GM12878 (cell line): ENCODE data around the gene NUDT16. TPM values are rescaled to one million over a fixed set of nuclear protein-coding genes. Genes with fewer than 3 reads are reported as not detected.

Experiments used
- ELK1 ChIP-seq: IDR thresholded peaks from 2 replicates; pipeline ENCODE4 v1.6.1; 2012; ENCODE audit warnings: low read depth, low read length, improper control_type of control experiment
- GATAD2B ChIP-seq: fragments of 450-650 bp; conservative IDR thresholded peaks from 2 replicates; pipeline ENCODE4 v1.6.1; 2017; ENCODE audit warnings: low read depth, mild to moderate bottlenecking, moderate library complexity
- IRF3 ChIP-seq: fragments of 450-650 bp; IDR thresholded peaks from 2 replicates; pipeline ENCODE4 v1.6.1; 2014; ENCODE audit warnings: mild to moderate bottlenecking
- MXI1 ChIP-seq: fragments of 150-350 bp; IDR thresholded peaks from 2 replicates; pipeline ENCODE4 v1.6.1; 2011; ENCODE audit warnings: low read depth, mild to moderate bottlenecking, inconsistent platforms, low read length, improper control_type of control experiment
- RAD21 ChIP-seq: IDR thresholded peaks from 2 replicates; pipeline ENCODE4 v1.6.1; 2011; ENCODE audit warnings: mild to moderate bottlenecking, low read depth, low read length, moderate library complexity; ENCODE audit not compliant: insufficient read depth
- SMARCA5 ChIP-seq: fragments of 450-650 bp; IDR thresholded peaks from 2 replicates; pipeline ENCODE4 v1.6.1; 2017; ENCODE audit warnings: mild to moderate bottlenecking
- SRF ChIP-seq, 2 experiments: IDR thresholded peaks; 2 replicates each; pipeline ENCODE4 v1.6.1; 2011; ENCODE audit warnings: low read depth in 2 of 2, low read length in 2 of 2, mild to moderate bottlenecking in 1 of 2, moderate library complexity in 1 of 2
- WRNIP1 ChIP-seq: IDR thresholded peaks from 2 replicates; pipeline ENCODE4 v1.6.1; 2011; ENCODE audit warnings: low read depth, low read length, improper control_type of control experiment, borderline replicate concordance
- polyA plus RNA-seq, 11 experiments: library from polyadenylated mRNA; depleted of rRNA in 4 of 11; unstranded in 6 of 11; stranded (reverse) in 5 of 11; fragments of >200 nt; fragmentation: Nextera tagmentation in 4 of 11; fragmentation: Illumina TruSeq in 1 of 11; extraction: Ambion mirVana in 4 of 11; extraction: Trizol in 1 of 11; gene quantifications; 1 replicate in 1 of 11; 2 replicates in 10 of 11; pipeline versions ENCODE4 v1.2.1 to v1.2.3, GENCODE V29; 2011 to 2016; ENCODE audit warnings: inconsistent platforms in 2 of 11, missing spikeins in 2 of 11, low read depth in 1 of 11
- total RNA-seq, 4 experiments: library from RNA; depleted of rRNA in 3 of 4; stranded (reverse); fragments of >200 nt in 3 of 4; fragmentation: Illumina TruSeq in 1 of 4; extraction: Trizol in 1 of 4; gene quantifications; 2 replicates each; pipeline versions ENCODE4 v1.2.1 to v1.2.3, GENCODE V29; 2013 to 2021
- TF ChIP-seq, protein P1 (sequence below): fragments of 450-650 bp; conservative IDR thresholded peaks from 2 replicates; pipeline ENCODE4 v1.6.1; 2017; ENCODE audit warnings: mild to moderate bottlenecking, moderate library complexity
- TF ChIP-seq, protein P2 (sequence below): fragments of 150-350 bp; IDR thresholded peaks from 2 replicates; pipeline ENCODE4 v1.6.1; 2016; ENCODE audit warnings: low read depth, low read length
- TF ChIP-seq, protein P3 (sequence below): IDR thresholded peaks from 2 replicates; pipeline ENCODE4 v1.6.1; 2011; ENCODE audit warnings: borderline replicate concordance, low read depth, mild to moderate bottlenecking, moderate library complexity, low read length; ENCODE audit not compliant: insufficient read depth, poor library complexity, severe bottlenecking
- TF ChIP-seq, protein P4 (sequence below): fragments of 450-650 bp; IDR thresholded peaks from 2 replicates; pipeline ENCODE4 v1.6.1; 2017; ENCODE audit warnings: mild to moderate bottlenecking, moderate library complexity
- TF ChIP-seq, protein P5 (sequence below): IDR thresholded peaks from 2 replicates; pipeline ENCODE4 v1.6.1; 2011; ENCODE audit warnings: low read depth, mild to moderate bottlenecking, low read length, moderate library complexity, borderline replicate concordance; ENCODE audit errors: extremely low read depth

NUDT16 gene
- total and polyA plus RNA-seq, 10 of the 15 experiments (the other 5 are each of a cell fraction or from before 2014, with no cell fraction given), result 1.4 to 16.6 (median 10.4) TPM

DNA sequence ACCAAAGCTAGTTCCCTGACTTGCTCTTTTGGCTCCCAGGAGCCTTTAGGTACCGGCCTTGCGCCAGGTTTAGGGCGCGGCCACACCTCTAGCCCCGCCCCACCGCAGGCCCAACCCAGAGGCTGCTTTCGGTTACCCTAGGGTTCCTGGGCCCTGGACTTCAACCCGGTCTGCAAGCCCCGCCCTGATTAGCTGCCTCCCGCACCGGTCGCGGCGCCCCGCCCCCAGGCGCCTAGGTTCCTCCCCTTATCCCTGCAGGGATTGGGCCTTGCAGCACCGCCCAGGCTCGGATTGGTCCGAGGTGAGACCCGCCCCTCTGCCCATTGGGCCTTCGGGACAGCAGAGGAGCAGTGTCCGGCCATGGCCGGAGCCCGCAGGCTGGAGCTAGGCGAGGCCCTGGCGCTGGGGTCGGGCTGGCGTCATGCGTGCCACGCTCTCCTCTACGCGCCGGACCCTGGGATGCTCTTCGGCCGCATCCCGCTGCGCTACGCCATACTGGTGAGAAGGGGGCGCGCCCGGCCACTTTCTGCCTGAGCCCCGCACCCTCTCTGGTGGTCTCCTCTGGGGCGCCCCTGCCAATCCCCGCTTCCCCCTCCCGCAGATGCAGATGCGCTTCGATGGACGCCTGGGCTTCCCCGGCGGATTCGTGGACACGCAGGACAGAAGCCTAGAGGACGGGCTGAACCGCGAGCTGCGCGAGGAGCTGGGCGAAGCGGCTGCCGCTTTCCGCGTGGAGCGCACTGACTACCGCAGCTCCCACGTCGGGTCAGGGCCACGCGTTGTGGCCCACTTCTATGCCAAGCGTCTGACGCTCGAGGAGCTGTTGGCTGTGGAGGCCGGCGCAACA is at the start of gene NUDT16 (continued):
- TF ChIP-seq, protein P1, sequence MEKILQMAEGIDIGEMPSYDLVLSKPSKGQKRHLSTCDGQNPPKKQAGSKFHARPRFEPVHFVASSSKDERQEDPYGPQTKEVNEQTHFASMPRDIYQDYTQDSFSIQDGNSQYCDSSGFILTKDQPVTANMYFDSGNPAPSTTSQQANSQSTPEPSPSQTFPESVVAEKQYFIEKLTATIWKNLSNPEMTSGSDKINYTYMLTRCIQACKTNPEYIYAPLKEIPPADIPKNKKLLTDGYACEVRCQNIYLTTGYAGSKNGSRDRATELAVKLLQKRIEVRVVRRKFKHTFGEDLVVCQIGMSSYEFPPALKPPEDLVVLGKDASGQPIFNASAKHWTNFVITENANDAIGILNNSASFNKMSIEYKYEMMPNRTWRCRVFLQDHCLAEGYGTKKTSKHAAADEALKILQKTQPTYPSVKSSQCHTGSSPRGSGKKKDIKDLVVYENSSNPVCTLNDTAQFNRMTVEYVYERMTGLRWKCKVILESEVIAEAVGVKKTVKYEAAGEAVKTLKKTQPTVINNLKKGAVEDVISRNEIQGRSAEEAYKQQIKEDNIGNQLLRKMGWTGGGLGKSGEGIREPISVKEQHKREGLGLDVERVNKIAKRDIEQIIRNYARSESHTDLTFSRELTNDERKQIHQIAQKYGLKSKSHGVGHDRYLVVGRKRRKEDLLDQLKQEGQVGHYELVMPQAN, result peak; percentile 49; the same call in 1 of the 2 replicates
- TF ChIP-seq SRF (IDR thresholded peaks at IDR 0.05; ENCODE audit: low read depth in 2 of 2, low read length in 2 of 2), result no peak
- no peak for TF ChIP-seq RAD21
- TF ChIP-seq, protein P2, sequence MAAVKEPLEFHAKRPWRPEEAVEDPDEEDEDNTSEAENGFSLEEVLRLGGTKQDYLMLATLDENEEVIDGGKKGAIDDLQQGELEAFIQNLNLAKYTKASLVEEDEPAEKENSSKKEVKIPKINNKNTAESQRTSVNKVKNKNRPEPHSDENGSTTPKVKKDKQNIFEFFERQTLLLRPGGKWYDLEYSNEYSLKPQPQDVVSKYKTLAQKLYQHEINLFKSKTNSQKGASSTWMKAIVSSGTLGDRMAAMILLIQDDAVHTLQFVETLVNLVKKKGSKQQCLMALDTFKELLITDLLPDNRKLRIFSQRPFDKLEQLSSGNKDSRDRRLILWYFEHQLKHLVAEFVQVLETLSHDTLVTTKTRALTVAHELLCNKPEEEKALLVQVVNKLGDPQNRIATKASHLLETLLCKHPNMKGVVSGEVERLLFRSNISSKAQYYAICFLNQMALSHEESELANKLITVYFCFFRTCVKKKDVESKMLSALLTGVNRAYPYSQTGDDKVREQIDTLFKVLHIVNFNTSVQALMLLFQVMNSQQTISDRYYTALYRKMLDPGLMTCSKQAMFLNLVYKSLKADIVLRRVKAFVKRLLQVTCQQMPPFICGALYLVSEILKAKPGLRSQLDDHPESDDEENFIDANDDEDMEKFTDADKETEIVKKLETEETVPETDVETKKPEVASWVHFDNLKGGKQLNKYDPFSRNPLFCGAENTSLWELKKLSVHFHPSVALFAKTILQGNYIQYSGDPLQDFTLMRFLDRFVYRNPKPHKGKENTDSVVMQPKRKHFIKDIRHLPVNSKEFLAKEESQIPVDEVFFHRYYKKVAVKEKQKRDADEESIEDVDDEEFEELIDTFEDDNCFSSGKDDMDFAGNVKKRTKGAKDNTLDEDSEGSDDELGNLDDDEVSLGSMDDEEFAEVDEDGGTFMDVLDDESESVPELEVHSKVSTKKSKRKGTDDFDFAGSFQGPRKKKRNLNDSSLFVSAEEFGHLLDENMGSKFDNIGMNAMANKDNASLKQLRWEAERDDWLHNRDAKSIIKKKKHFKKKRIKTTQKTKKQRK, result peak; percentile 43
- peak; percentile 84 for TF ChIP-seq IRF3
- TF ChIP-seq ELK1, result no peak
- TF ChIP-seq SMARCA5, result 0 out of 2 replicates have a peak, but pooled peaks have one; percentile 29
- TF ChIP-seq, protein P3, sequence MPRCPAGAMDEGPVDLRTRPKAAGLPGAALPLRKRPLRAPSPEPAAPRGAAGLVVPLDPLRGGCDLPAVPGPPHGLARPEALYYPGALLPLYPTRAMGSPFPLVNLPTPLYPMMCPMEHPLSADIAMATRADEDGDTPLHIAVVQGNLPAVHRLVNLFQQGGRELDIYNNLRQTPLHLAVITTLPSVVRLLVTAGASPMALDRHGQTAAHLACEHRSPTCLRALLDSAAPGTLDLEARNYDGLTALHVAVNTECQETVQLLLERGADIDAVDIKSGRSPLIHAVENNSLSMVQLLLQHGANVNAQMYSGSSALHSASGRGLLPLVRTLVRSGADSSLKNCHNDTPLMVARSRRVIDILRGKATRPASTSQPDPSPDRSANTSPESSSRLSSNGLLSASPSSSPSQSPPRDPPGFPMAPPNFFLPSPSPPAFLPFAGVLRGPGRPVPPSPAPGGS, result no peak
- TF ChIP-seq, protein P4, sequence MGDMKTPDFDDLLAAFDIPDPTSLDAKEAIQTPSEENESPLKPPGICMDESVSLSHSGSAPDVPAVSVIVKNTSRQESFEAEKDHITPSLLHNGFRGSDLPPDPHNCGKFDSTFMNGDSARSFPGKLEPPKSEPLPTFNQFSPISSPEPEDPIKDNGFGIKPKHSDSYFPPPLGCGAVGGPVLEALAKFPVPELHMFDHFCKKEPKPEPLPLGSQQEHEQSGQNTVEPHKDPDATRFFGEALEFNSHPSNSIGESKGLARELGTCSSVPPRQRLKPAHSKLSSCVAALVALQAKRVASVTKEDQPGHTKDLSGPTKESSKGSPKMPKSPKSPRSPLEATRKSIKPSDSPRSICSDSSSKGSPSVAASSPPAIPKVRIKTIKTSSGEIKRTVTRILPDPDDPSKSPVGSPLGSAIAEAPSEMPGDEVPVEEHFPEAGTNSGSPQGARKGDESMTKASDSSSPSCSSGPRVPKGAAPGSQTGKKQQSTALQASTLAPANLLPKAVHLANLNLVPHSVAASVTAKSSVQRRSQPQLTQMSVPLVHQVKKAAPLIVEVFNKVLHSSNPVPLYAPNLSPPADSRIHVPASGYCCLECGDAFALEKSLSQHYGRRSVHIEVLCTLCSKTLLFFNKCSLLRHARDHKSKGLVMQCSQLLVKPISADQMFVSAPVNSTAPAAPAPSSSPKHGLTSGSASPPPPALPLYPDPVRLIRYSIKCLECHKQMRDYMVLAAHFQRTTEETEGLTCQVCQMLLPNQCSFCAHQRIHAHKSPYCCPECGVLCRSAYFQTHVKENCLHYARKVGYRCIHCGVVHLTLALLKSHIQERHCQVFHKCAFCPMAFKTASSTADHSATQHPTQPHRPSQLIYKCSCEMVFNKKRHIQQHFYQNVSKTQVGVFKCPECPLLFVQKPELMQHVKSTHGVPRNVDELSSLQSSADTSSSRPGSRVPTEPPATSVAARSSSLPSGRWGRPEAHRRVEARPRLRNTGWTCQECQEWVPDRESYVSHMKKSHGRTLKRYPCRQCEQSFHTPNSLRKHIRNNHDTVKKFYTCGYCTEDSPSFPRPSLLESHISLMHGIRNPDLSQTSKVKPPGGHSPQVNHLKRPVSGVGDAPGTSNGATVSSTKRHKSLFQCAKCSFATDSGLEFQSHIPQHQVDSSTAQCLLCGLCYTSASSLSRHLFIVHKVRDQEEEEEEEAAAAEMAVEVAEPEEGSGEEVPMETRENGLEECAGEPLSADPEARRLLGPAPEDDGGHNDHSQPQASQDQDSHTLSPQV, result no peak
- TF ChIP-seq, protein P5, sequence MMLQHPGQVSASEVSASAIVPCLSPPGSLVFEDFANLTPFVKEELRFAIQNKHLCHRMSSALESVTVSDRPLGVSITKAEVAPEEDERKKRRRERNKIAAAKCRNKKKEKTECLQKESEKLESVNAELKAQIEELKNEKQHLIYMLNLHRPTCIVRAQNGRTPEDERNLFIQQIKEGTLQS, result no peak
- TF ChIP-seq GATAD2B, result peak; percentile 36; the same call in 1 of the 2 replicates
- peak; percentile 61; the same call in 1 of the 2 replicates for TF ChIP-seq MXI1
- no peak for TF ChIP-seq WRNIP1
